Activated CD8-positive, alpha-beta memory T cell treated with anti-CD3 and anti-CD28 coated beads for 4 hours (primary cell): ENCODE data around the gene SPDL1.
"Not testable (repeated sequence)": the region's sequence is repeated elsewhere in the genome, so short reads cannot be mapped to it uniquely, and the experiment has no call there.

Source experiments
- DNase-seq, 2 donors: peaks; one replicate each; pipeline ENCODE4 v3.0.0-alpha.2; 2020; ENCODE audit warnings: low read depth in 2 of 2

SPDL1 gene

DNA sequence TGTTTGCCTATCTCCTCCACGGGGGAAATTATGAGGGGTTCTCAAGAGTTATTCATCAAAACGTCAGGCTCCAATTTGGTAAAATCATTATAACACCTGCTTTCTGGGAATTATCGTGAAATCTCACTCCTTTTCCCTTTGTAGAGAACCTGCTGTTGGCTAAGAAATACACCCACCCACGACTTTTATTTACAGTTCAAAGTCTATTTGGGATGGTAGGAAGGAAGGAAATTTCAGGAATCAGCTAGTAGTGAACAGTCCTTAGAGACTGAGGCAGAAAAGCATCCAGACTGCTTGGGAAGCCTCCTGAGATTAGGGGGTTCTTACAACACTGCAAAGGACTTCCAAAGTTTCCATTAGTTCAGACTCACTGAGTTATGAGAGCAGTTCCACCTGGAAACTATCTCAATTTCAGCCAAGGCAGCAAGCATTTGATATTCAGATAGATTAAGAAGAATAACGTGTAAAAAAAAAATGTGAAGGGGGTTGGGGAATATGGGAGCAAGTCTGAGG is 9.4 kb upstream of the SPDL1 start:
- no peak for DNase-seq

GRCh38 chr5:169576181-169576598 is 7.4 kb upstream of the SPDL1 start:
- no peak for DNase-seq

GRCh38 chr5:169577951-169578350 is 5.6 kb upstream of the SPDL1 start:
- DNase-seq, result no peak

DNA sequence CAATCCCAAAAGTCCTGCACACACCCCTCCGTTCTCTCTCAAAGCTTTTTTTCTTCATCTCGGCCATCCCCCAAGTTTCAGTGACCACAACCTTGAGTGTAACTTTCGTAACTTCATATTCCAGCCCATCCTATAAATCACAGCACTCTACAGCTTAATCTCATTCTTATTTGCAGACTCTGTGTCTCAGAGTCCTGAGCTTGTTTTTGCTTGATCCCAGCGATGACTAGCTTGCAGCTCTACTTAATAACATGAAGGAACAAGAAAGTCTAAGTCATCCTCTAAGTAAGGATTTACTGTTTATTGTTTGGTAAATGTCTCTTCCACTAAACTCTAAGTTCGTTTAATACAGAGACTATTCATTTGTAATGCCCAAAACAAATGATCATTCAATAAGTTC is 2.6 kb upstream of the SPDL1 start:
- DNase-seq, result no peak

DNA sequence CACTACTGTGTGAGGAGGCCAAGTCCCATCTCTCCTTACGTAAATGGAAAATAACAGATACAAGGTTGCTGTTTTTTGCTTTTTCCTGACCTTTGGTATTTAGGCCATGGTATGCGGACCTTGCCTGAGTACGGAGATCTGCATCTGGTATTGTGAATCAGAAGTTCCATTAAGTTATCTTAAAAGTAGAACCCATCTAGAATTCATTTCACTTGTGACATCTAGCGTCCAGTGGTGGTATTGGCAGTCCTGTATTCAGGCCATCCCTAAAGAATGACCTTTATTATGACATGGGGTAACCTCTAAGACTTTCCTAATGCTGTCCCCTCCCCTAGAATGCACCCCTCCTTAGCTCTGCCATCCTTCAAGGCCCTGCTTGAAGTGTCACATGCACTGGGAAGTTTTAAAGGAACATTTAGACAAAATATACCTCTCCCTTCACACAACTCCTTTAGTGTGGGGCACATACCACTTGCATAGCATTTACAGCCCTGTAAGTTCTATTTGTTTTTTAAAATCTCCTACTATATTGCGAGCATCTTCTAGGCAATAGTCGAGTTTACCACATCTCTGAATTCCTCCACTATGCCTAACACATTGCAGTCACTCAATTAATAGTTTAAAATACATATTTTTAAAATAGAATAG is 1.9 kb upstream of the SPDL1 start:
- DNase-seq, result peak; percentile 27

GRCh38 chr5:169583101-169583423 is 511 bp upstream of the SPDL1 start:
- no peak for DNase-seq

GRCh38 chr5:169584998-169585451 is 1.5 kb downstream of the SPDL1 start:
- DNase-seq, result no peak

GRCh38 chr5:169590602-169591001 is 7.0 kb downstream of the SPDL1 start:
- no peak for DNase-seq

GRCh38 chr5:169591636-169592035 is 8.1 kb downstream of the SPDL1 start:
- DNase-seq, result no peak

DNA sequence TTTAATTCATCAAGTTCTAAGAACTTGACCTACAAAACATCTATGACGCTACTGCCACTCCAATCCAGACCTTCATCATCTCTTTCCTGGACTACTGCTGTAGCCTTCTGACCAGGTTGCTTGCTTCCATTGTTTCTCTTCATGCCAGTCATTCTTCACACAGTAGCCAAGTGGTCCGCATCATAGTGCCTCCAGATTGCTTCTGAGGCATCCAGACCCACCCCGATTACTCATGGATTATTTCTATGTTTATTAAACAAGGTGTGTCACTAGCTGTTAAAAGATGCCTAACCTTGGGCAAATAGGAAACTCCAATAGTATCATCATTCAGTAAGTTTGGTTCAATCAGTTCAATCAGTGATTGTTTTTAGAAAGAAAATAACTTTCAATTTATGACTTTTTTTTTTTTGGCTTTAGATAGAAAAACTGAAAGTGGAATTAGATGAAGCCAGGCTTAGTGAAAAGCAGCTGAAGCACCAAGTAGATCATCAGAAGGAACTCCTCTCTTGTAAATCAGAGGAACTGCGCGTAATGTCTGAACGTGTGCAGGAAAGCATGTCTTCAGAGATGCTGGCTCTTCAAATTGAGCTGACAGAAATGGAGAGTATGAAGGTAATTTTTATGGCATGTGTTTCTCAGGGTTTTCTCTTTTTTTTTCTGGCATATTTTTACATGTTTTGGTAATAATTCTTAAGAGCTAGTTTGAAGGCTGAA is 9.5 kb downstream of the SPDL1 start:
- no peak for DNase-seq

DNA sequence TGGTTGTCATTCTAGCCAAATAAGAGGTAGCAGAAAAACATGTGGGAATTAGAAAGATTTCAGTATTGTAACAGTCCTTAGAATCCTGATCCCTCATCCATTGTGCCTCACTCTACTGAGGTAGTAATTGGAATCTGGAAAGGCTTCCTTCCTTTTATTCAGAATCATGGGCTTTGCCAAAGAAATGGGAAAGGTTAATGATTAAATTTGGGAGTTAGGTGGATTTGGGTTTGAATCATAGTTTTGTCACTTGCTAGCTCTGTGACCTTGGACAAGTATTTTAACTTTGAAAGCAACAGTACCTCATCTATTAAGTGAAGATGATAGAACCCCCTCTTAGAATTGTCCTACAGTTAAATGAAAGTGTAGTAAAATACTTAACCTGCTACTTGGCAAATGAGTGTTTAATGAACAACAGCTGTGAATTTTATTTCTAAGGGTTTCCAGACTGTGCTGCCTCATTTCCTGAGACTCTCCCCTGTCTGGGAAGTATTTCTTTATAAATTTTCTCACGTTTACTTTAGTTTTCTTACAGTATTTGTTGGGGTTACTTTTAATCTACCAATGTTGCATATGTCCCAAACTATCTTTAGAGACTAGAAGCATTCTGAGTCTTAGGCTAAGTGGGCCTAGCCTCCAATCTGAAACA is 11.7 kb downstream of the SPDL1 start:
- no peak for DNase-seq

DNA sequence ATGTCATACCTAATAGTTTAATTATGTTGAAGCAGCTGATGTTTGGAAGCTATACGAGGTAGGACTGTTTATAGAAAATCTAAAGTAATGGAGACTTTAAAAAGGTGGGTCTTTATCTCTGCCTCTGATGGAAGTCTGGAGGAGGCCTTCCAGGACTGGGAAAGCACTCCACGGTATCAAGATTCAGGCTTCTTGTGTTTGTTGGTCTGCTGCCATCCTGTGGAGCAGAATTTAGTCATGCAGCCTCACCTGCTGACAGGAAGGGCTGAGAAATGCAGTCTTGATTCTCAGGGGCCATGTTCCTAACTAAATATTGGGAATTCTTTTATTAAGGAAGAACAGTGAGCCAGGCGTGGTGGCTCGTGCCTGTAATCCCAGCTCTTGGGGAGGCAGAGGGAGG is 15.9 kb downstream of the SPDL1 start:
- no peak for DNase-seq

DNA sequence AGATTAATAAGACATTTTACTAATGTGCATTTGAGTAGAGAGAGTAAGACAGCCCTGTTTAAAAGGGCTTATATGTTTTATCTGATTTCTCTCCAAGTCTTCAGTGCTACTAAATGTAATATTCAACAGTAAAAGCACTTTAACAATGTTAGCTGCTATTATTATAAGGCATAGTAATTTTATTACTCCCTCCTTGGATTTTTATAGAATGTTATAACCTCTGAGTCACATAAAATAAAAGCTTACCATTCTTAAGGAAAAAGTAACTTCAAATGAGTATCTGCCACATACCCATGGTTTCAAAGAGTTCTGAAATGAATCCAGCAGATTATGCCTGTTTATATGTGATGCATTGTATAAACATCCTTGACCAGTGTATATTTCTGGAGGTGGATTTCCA is 19.0 kb downstream of the SPDL1 start:
- DNase-seq, result no peak

DNA sequence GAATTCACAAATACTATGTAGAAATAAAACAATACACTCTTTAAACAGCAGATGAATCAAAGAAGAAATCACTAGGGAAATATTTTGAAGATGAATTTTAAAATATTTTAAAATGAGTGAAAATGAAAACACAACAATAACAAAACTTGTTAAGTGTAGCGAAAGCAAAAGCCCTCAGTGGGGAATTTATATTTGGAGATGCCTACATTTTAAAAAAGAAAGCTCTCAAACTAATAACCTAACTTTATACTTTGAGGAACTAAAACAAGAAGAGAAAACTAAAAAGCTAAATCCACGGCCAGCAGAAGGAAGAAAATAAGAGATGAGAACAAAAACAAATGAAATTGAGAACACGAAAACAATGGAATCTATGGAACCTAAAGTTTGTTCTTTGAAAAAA is 22.7 kb downstream of the SPDL1 start:
- DNase-seq, result no peak

DNA sequence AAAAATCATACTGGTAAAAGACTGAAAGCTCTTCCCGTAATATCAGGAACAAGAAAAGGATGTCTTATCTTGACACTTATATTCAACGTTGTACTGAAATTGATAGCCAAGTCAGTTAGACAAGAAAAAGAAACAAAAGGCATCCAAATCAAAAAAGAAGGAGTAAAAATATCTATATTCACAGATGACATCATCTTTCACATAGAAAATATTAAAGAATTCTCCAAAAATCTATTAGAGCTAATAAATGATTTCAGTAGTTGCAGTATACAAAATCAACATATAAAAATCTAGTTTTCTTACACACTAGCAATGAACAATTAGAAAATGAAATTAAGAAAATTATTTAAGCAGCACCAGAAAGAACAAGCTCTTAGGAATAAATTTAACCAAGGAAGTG is 24.3 kb downstream of the SPDL1 start:
- no peak for DNase-seq

DNA sequence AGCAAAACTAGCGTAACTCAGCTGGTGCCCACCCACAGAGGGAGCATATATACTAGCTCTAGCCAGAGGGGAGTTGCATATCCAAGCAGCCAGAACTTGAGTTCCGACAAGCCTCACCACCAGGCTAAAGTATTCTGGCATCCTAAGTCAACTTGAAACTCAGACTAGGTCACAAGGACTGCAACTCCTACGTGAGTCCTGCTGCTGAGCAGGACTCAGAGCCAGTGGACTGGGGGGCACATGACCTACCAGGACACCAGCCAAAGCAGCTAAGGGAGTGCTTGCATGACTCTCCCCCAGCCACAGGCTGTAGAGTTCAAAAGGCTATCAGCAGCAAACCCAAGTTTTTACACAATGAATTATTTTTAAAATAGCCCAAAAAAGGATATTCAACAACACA is 26.1 kb downstream of the SPDL1 start:
- DNase-seq, result no peak

DNA sequence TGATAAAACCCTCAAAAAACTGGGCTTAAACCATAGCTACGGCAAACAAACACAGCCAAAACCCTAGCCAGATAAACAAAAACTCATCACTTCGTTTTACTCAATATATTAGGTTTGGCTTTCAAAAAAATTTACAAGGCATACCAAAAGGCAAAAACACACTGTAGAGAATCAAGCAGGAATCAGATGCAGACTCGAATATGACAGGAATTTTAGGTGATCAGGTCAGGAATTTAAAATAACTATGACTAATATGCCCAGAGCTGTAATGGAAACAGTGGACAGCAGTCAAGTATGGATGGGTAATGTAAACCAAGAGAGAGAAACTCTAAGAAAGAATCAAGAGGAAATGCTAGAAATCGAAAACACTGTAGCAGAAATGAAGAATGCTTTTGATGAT is 27.0 kb downstream of the SPDL1 start:
- DNase-seq, result no peak

- no peak for DNase-seq
Measured at GRCh38 chr5:169615561-169615960, 32.0 kb downstream of the SPDL1 start.

GRCh38 chr5:169624307-169624706 is 40.7 kb downstream of the SPDL1 start:
- not testable (repeated sequence) for DNase-seq

- no peak for DNase-seq
Measured at GRCh38 chr5:169626779-169627178, 43.2 kb downstream of the SPDL1 start.

DNA sequence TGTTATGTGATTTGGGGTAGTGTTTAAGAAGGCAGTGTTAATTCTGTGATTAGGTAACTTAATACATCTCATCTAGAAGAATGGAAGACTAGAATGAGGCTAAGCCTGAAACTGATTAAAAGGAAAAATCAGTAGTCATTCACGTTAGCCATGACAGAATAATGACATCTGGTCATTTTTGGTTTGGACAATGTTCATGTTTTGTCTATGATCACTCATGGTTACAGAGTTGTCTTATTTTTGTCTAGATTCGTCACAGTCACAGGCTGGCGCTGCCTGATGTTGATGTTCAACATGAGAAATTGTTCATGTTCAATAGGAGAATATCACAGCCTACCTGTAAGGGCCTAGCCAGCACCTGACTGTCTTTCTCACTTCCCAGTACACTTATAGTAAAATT is 44.0 kb downstream of the SPDL1 start:
- DNase-seq, result no peak

DNA sequence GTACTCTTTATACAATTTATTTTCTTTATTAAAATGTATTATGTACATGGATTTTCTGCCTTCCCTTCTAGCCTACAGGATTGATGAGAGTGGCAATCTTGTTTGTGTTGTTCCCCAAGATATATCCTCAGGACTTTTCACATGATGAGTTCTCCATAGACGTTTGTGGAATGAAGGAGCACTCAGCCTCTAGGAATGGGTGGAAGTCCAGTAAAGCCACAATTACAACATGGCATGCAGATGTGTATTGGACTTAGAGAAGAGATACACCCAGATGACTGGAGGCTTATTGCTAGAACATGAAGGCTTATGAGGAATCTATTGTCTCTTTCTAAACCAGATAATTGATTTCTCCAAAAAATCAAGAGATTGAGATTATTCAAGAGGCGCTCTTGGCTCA is 45.3 kb downstream of the SPDL1 start:
- DNase-seq, result no peak
